Panc1 (cell line): ENCODE data around the gene EFNA2. TPM values are rescaled to one million over a fixed set of nuclear protein-coding genes. Genes with fewer than 3 reads are reported as not detected.
A peak's percentile ranks its signal among the peaks of the same experiment; 100 is the strongest.

Experiments used
- ATAC-seq: fragments of 200-7000 bp; cut with Tn5 transposase; 2 replicates; pipeline ENCODE4 v1.9.1; 2020; ENCODE audit warnings: mild to moderate bottlenecking, moderate library complexity
- BruUV-seq: library from RNA; stranded (reverse); fragments of 400-500 nt; replicated peaks from 2 replicates; lab custom pipeline; 2021; lab: Mats Ljungman, UMichigan
- CTCF ChIA-PET: fragments of 300-600 bp; sonication (Branson Sonifier 250); formaldehyde crosslinking; loops from one replicate; lab custom pipeline; 2022; ENCODE audit warnings: antibody characterized with exemption; lab: Charles Lee
- POLR2A ChIA-PET: fragments of 300-600 bp; sonication (Branson Sonifier 250); formaldehyde crosslinking; loops from one replicate; lab custom pipeline; 2022; ENCODE audit warnings: antibody characterized with exemption; lab: Charles Lee
- DNase-seq: peaks from one replicate; pipeline ENCODE4 v3.0.0-alpha.2; 2010; ENCODE audit warnings: low read depth, low spot score
- H3K27ac ChIP-seq: 2 replicates; pipeline ENCODE4 v1.5.1; 2011; ENCODE audit warnings: mild to moderate bottlenecking, low read length, inconsistent platforms
- H3K27me3 ChIP-seq: fragments of 200-500 bp; sonication (Bioruptor generic); 2 replicates; pipeline ENCODE4 v1.6.0; 2014; ENCODE audit warnings: low read length, inconsistent platforms; ENCODE audit not compliant: control insufficient read depth, insufficient read depth
- H3K36me3 ChIP-seq: fragments of 200-500 bp; sonication (Bioruptor generic); 2 replicates; pipeline ENCODE4 v1.5.1; 2014; ENCODE audit warnings: inconsistent platforms, mild to moderate bottlenecking, low read length, moderate library complexity; ENCODE audit not compliant: control insufficient read depth, insufficient read depth
- H3K4me1 ChIP-seq: 2 replicates; pipeline ENCODE4 v1.5.1; 2011; ENCODE audit warnings: inconsistent platforms, mild to moderate bottlenecking, low read length, moderate library complexity; ENCODE audit not compliant: control insufficient read depth, insufficient read depth
- H3K4me3 ChIP-seq, 2 experiments: 2 replicates each; pipeline ENCODE4 v1.5.1; 2011 to 2012; ENCODE audit warnings: low read depth in 2 of 2, low read length in 2 of 2, mild to moderate bottlenecking in 2 of 2, inconsistent platforms in 1 of 2, moderate library complexity in 1 of 2
- H3K9me3 ChIP-seq: fragments of 200-500 bp; sonication (Bioruptor generic); 2 replicates; pipeline ENCODE4 v1.5.1; 2014; ENCODE audit warnings: low read depth, mild to moderate bottlenecking, inconsistent platforms, low read length, moderate library complexity; ENCODE audit not compliant: control insufficient read depth, insufficient read depth
- CTCF ChIP-seq: fragments of 450-650 bp; IDR thresholded peaks from 2 replicates; pipeline ENCODE4 v1.5.1; 2017; ENCODE audit warnings: mild to moderate bottlenecking
- POLR2AphosphoS5 ChIP-seq: IDR thresholded peaks from 2 replicates; pipeline ENCODE4 v1.6.1; 2012; ENCODE audit warnings: mild to moderate bottlenecking, low read depth, low read length, moderate library complexity
- REST ChIP-seq, 2 experiments: IDR thresholded peaks; 2 replicates each; pipeline ENCODE4 v1.6.1; 2011 to 2012; ENCODE audit warnings: low read depth in 2 of 2, control low read depth in 1 of 2, low read length in 1 of 2, mild to moderate bottlenecking in 1 of 2, moderate library complexity in 1 of 2; ENCODE audit not compliant: insufficient read depth in 1 of 2
- SIN3A ChIP-seq: IDR thresholded peaks from 2 replicates; pipeline ENCODE4 v1.6.1; 2012; ENCODE audit warnings: low read depth, mild to moderate bottlenecking, low read length, moderate library complexity, borderline replicate concordance; ENCODE audit not compliant: insufficient read depth
- in situ Hi-C: cut with HindIII; loops from 2 replicates; pipeline ENCODE4 v1.10.0; 2016; ENCODE audit warnings: low sequenced_read_pairs, low pct_unique_long_range_greater_than_20kb
- intact Hi-C: fragments of 100-400 bp; cut with micrococcal nuclease; formaldehyde crosslinking; loops from one replicate; pipeline ENCODE4 v1.10.0; 2022; ENCODE audit not compliant: unreplicated experiment
- total RNA-seq: library from RNA; stranded (reverse); gene quantifications from one replicate; pipeline ENCODE4 v1.2.1, GENCODE V29; 2021; ENCODE audit not compliant: unreplicated experiment

The EFNA2 gene
- total RNA-seq, 1 experiment from 2014 or later: 7.8 TPM

- peak within 1 kb of the TSS; percentile 48 for H3K27ac ChIP-seq
- H3K9me3 ChIP-seq: no peaks in the 10 kb centered on the region
- peaks cover 23% of the 10 kb centered on the region for H3K4me1 ChIP-seq
- POLR2A ChIA-PET: no interaction called here
- TF ChIP-seq POLR2AphosphoS5 (peak; percentile 96), CTCF (no peak; the same call in 1 of the 2 replicates)
- DNase-seq: no peak
- in situ Hi-C loops: no loop called here
- intact Hi-C loops: no loop called here
- no peaks in the 10 kb centered on the region for H3K27me3 ChIP-seq
- ATAC-seq: peak; percentile 52
- no TSS peak for BruUV-seq
- peaks cover 5% of the 10 kb centered on the region; the same call in 1 of the 2 replicates for H3K36me3 ChIP-seq
- H3K4me3 ChIP-seq: peak within 1 kb of the TSS; percentile 52
- CTCF ChIA-PET: no interaction called here
Observed at GRCh38 chr19:1248139-1248785, 37.4 kb upstream of the EFNA2 start, which contains the start of gene MIDN. Gene MIDN, plus strand, starts transcription at chr19:1248583. Its CDS starts 1,714 bp downstream, at chr19:1250297.

GRCh38 chr19:1248786-1249297 is 36.8 kb upstream of the EFNA2 start:
- no peaks in the 10 kb centered on the region for H3K27me3 ChIP-seq
- H3K4me3 ChIP-seq: peak overlapping the region; percentile 52
- no peak for DNase-seq
- in situ Hi-C loops: no loop called here
- ChIA-PET POLR2A (no interaction called here), CTCF (no interaction called here)
- BruUV-seq: no TSS peak
- H3K9me3 ChIP-seq: no peaks in the 10 kb centered on the region
- peak overlapping the region; percentile 48; the same call in 1 of the 2 replicates for H3K27ac ChIP-seq
- intact Hi-C loops: no loop called here
- peak; percentile 41 for ATAC-seq
- TF ChIP-seq SIN3A (peak; percentile 47; the same call in 1 of the 2 replicates), CTCF (peak; percentile 89), POLR2AphosphoS5 (no peak; the same call in 1 of the 2 replicates)
- H3K36me3 ChIP-seq: peaks cover 5% of the 10 kb centered on the region; the same call in 1 of the 2 replicates
- peaks cover 25% of the 10 kb centered on the region for H3K4me1 ChIP-seq

GRCh38 chr19:1249298-1249989 is 36.2 kb upstream of the EFNA2 start:
- H3K4me1 ChIP-seq: peaks cover 27% of the 10 kb centered on the region
- peak overlapping the region; percentile 51 to 59 for H3K4me3 ChIP-seq
- DNase-seq: no peak
- CTCF ChIA-PET: no interaction called here
- ATAC-seq: peak; percentile 49
- BruUV-seq: no TSS peak
- in situ Hi-C loops: no loop called here
- intact Hi-C loops: no loop called here
- POLR2A ChIA-PET: no interaction called here
- H3K27ac ChIP-seq: peak overlapping the region; percentile 63; the same call in 1 of the 2 replicates
- H3K9me3 ChIP-seq: no peaks in the 10 kb centered on the region
- peaks cover 5% of the 10 kb centered on the region for H3K36me3 ChIP-seq
- TF ChIP-seq POLR2AphosphoS5 (peak; percentile 88), SIN3A (no peak; the same call in 1 of the 2 replicates), CTCF (no peak), REST (IDR thresholded peaks at IDR 0.05; ENCODE audit: insufficient read depth in 1 of 2, low read depth in 2 of 2, low read length in 1 of 2) (no peak)
- no peaks in the 10 kb centered on the region for H3K27me3 ChIP-seq
